ENCODE data around the gene SHISAL2B. TPM values are rescaled to one million over a fixed set of nuclear protein-coding genes. Genes with fewer than 3 reads are reported as not detected.

The SHISAL2B gene
- total and polyA plus RNA-seq, 2 donors (not counting 3 experiments of a cell fraction or from before 2014, with no cell fraction given) = not detected

GRCh38 chr5:64667068-64667467 is 23.2 kb upstream of the SHISAL2B start:
- TF ChIP-seq JUN (IDR thresholded peaks at IDR 0.05; ENCODE audit: borderline replicate concordance, insufficient read depth, insufficient read length, low read depth) (no peak), CTCF (IDR thresholded peaks at IDR 0.05; ENCODE audit: extremely low read depth in 1 of 2, insufficient read depth in 1 of 2, low read depth in 1 of 2, low read length in 2 of 2) (no peak), FOS (IDR thresholded peaks at IDR 0.05; ENCODE audit: borderline replicate concordance, insufficient read depth, low read length) (no peak), MAX (IDR thresholded peaks at IDR 0.05; ENCODE audit: insufficient read depth, insufficient read length) (no peak)
- H3K4me2 ChIP-seq (ENCODE audit: insufficient read depth, low read length) = no peak overlapping the region
- BruUV-seq (replicated peaks) = no TSS peak
- H3K9me3 ChIP-seq (replicated peaks; ENCODE audit: control insufficient read depth, insufficient read depth, low read length) = no peaks in the 10 kb centered on the region
- dilution Hi-C loops (cut with MboI; ENCODE audit: extremely low pct_ligation_motif_present, low sequenced_read_pairs) = no loop called here
- FAIRE-seq = no peak
- no peak overlapping the region for H3K27ac ChIP-seq (ENCODE audit: insufficient read depth, low read depth, low read length)
- DNase-seq (ENCODE audit: low read depth, low spot score) = no peak
- peaks cover 21 to 28% of the 10 kb centered on the region in 2 experiments for H3K27me3 ChIP-seq (ENCODE audit: control insufficient read depth in 2 of 2, insufficient read depth in 2 of 2, low read length in 2 of 2)
- H4K20me1 ChIP-seq (replicated peaks; ENCODE audit: control insufficient read depth, extremely low read depth, insufficient read depth, low read length) = no peaks in the 10 kb centered on the region
- no peaks in the 10 kb centered on the region for H3K9me1 ChIP-seq (replicated peaks; ENCODE audit: control insufficient read depth, extremely low read depth, insufficient read depth, low read length)
- H3K9ac ChIP-seq (replicated peaks; ENCODE audit: extremely low read depth, insufficient read depth, low read length) = no peak overlapping the region
- intact Hi-C loops (cut with micrococcal nuclease) = no loop called here
- POLR2A ChIA-PET = no interaction called here
- H3K36me3 ChIP-seq (ENCODE audit: control insufficient read depth in 2 of 2, extremely low read depth in 1 of 2, insufficient read depth in 2 of 2, low read length in 2 of 2) = no peaks in the 10 kb centered on the region
- no peaks in the 10 kb centered on the region for H3K79me2 ChIP-seq (ENCODE audit: control insufficient read depth, insufficient read depth, low read length)
- H2AFZ ChIP-seq (ENCODE audit: low read depth, low read length) = no peak overlapping the region
- H3K4me1 ChIP-seq (ENCODE audit: control insufficient read depth, extremely low read depth, insufficient read depth, low read length) = no peaks in the 10 kb centered on the region
- CTCF ChIA-PET = no interaction called here
- no peak overlapping the region for H3K4me3 ChIP-seq (replicated peaks in 1 of 3; ENCODE audit: insufficient read depth in 1 of 3, low read depth in 1 of 3, low read length in 3 of 3)

- H3K4me3 ChIP-seq (replicated peaks in 1 of 3; ENCODE audit: insufficient read depth in 1 of 3, low read depth in 1 of 3, low read length in 3 of 3) = no peak overlapping the region
- H3K9me1 ChIP-seq (replicated peaks; ENCODE audit: control insufficient read depth, extremely low read depth, insufficient read depth, low read length) = no peaks in the 10 kb centered on the region
- DNase-seq (ENCODE audit: low read depth, low spot score) (no peak), FAIRE-seq (no peak)
- no peak overlapping the region for H3K4me2 ChIP-seq (ENCODE audit: insufficient read depth, low read length)
- BruUV-seq (replicated peaks) = no TSS peak
- CTCF ChIA-PET = no interaction called here
- H3K4me1 ChIP-seq (ENCODE audit: control insufficient read depth, extremely low read depth, insufficient read depth, low read length) = no peaks in the 10 kb centered on the region
- dilution Hi-C loops (cut with MboI; ENCODE audit: extremely low pct_ligation_motif_present, low sequenced_read_pairs) (no loop called here), intact Hi-C loops (cut with micrococcal nuclease) (no loop called here)
- no peak overlapping the region for H2AFZ ChIP-seq (ENCODE audit: low read depth, low read length)
- no peak for TF ChIP-seq POLR2AphosphoS5 (IDR thresholded peaks at IDR 0.05; ENCODE audit: insufficient read depth, low read depth, low read length)
- TF ChIP-seq MYC (IDR thresholded peaks at IDR 0.05; ENCODE audit: low read depth, low read length) = no peak
- no peak for TF ChIP-seq JUN (IDR thresholded peaks at IDR 0.05; ENCODE audit: borderline replicate concordance, insufficient read depth, insufficient read length, low read depth)
- no peak for TF ChIP-seq POLR2A (IDR thresholded peaks at IDR 0.05; ENCODE audit: low read depth, low read length)
- no peak for TF ChIP-seq FOS (IDR thresholded peaks at IDR 0.05; ENCODE audit: borderline replicate concordance, insufficient read depth, low read length)
- no peak for TF ChIP-seq EZH2 (IDR thresholded peaks at IDR 0.05; ENCODE audit: borderline replicate concordance, low read depth, low read length, severe bottlenecking)
- TF ChIP-seq CTCF (IDR thresholded peaks at IDR 0.05; ENCODE audit: extremely low read depth in 1 of 2, insufficient read depth in 1 of 2, low read depth in 1 of 2, low read length in 2 of 2) = no peak
- TF ChIP-seq MAX (IDR thresholded peaks at IDR 0.05; ENCODE audit: insufficient read depth, insufficient read length) = no peak
- no peak for TF ChIP-seq GATA2 (IDR thresholded peaks at IDR 0.05; ENCODE audit: insufficient read depth, insufficient read length, low read depth, low read length)
- no peaks in the 10 kb centered on the region for H3K36me3 ChIP-seq (ENCODE audit: control insufficient read depth in 2 of 2, extremely low read depth in 1 of 2, insufficient read depth in 2 of 2, low read length in 2 of 2)
- no peaks in the 10 kb centered on the region for H3K9me3 ChIP-seq (replicated peaks; ENCODE audit: control insufficient read depth, insufficient read depth, low read length)
- no peaks in the 10 kb centered on the region for H3K79me2 ChIP-seq (ENCODE audit: control insufficient read depth, insufficient read depth, low read length)
- H3K27me3 ChIP-seq (ENCODE audit: control insufficient read depth in 2 of 2, insufficient read depth in 2 of 2, low read length in 2 of 2) = peaks cover 14 to 20% of the 10 kb centered on the region in 2 experiments
- no peak overlapping the region for H3K9ac ChIP-seq (replicated peaks; ENCODE audit: extremely low read depth, insufficient read depth, low read length)
- H4K20me1 ChIP-seq (replicated peaks; ENCODE audit: control insufficient read depth, extremely low read depth, insufficient read depth, low read length) = no peaks in the 10 kb centered on the region
- POLR2A ChIA-PET = no interaction called here
- no peak overlapping the region for H3K27ac ChIP-seq (ENCODE audit: insufficient read depth, low read depth, low read length)
Observed at GRCh38 chr5:64670277-64670676, 20.0 kb upstream of the SHISAL2B start.

Measured in endothelial cell of umbilical vein (primary cell).